Stimulated activated CD8-positive, alpha-beta memory T cell treated with anti-CD3 and anti-CD28 coated beads, Interleukin-15, amount 100 ng/mL, for 24 hours (primary cell): Measurements from ENCODE around the gene IRX4.

Source experiments
- DNase-seq: peaks from one replicate; pipeline ENCODE4 v3.0.0-alpha.2; 2020; ENCODE audit warnings: low read depth

Gene IRX4

GRCh38 chr5:1882337-1883119, at the start of gene IRX4:
IRX4 (minus strand) TSS chr5:1882925; CDS start chr5:1882647, 278 bp downstream.
- DNase-seq, result no peak

- no peak for DNase-seq
These were observed 49.0 kb upstream of the IRX4 start for GRCh38 chr5:1931604-1932231.

- no peak for DNase-seq
These were observed 48.3 kb upstream of the IRX4 start for GRCh38 chr5:1930880-1931603.

DNA sequence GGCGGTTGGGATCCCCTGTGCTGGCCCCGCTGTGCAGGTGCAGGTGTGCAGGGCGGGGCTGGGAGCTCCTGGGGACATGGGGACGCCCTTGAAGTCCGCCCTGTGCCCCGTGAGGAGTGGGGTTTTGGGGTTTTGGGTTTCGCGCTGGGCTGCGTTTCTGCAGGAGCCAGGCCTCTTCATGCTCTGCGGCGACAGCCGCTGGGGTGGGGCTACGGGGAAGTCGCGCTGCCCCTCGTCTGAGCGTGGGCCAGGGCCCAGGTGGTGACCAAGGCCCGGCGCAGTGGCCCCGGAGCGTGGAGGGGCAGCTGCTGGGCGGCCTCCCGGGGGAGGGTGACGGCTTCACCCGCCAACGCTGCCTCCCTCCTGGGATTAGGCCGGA, 47.8 kb upstream of the IRX4 start:
- DNase-seq, result no peak

DNA sequence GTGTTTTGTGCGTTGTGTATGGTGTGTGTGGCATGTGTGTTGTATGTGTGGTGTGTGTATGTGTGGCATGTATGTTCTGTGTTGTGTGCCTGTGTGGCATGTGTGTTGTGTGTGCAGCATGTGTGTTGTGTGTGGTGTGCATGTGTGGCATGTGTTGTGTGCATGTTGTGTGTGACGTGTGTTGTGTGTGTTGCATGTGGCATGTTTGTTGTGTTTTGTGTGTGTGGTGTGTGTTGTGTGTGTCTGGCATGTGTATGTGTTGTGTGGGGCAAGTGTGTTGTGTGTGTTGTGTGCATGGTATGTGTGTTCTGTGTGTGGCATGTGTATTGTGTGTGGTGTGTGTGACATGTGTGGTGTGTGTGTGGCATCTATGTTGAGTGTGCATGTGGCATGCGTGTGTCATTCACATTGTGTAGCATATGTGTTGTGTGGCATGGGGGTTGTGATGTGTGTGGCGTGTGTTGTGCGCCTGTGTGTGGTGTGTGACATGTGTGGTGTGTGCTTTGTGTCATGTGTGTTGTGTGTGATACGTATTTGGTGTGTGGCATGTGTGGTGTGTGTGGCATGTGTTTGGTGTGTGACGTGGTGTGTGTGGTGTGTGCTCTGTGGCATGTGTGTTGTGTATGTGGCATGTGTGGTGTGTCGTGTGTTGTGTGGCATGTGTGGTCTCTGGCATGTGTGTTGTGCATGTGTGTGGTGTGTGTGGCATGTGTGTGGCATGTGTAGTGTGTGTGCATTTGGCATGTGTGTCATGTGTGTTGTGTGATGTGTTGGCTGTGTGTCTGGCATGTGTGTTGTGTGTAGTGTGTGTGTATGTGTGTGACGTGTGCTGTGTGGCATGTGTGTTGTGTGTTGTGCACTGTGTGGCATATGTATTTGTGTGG, 46.6 kb upstream of the IRX4 start:
- no peak for DNase-seq

GRCh38 chr5:1926471-1927341, 44.0 kb upstream of the IRX4 start:
- DNase-seq, result no peak

GRCh38 chr5:1926071-1926440, 43.3 kb upstream of the IRX4 start:
- DNase-seq, result no peak

GRCh38 chr5:1925111-1926070, 42.7 kb upstream of the IRX4 start:
- DNase-seq, result no peak

DNA sequence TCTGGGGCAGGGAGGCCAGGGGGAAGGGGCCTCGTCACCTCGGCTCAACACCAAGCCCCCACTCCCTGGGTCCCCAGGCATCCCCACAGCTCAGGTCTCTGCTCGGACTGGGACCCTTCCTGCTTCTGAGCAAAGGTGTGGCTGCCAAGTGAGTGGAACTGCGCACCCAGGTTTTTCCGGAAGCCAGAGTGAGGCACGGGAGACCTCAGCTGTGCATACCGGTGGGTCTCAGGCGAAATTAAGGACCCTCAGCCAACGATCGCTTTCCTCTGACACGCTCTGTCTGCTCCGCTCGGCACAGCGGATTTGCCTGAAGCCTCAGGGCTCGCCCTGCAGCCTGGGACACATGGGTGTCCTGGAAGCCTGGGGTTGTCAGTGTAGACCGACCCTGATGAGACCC, 41.0 kb upstream of the IRX4 start:
- no peak for DNase-seq

GRCh38 chr5:1923341-1923740, 40.6 kb upstream of the IRX4 start:
- no peak for DNase-seq

DNA sequence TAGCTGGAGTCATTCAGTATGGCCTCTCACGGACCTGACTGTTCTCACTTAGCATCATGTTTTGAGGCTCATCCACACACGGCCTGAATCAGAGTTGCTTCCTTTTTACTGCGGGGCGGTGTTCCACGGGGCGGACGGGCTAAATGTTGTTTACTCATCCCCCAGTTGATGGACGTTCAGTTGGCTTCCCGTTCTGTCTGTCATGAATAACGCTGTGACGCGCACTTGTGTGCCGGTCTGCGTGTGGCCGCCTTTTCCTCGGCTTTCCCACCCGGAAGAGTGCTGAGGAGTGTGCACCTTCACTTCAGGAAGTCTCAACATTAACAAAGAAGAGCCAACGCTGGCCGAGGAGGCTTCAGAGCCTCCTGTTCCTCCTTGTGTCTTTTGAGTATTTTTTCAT, 39.0 kb upstream of the IRX4 start:
- DNase-seq, result no peak

GRCh38 chr5:1919750-1920149, 37.0 kb upstream of the IRX4 start:
- no peak for DNase-seq

DNA sequence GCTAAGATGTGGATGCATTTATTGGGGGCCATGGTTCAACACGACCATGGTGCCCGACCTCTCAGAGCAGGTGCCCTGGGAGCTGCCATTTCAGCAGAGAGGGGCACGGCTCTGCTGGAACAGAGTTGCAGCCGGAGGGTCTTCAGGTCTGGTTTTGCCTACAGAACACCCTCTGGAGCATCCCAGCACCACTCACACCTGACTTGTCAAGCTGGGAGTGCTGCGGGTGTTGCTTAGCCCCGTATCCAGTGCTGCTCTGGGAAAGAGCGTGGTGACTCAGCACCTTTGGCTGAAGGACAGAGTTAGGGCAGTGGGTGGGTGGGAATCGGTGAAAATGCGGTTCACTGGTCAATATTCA, 36.5 kb upstream of the IRX4 start:
- no peak for DNase-seq

DNA sequence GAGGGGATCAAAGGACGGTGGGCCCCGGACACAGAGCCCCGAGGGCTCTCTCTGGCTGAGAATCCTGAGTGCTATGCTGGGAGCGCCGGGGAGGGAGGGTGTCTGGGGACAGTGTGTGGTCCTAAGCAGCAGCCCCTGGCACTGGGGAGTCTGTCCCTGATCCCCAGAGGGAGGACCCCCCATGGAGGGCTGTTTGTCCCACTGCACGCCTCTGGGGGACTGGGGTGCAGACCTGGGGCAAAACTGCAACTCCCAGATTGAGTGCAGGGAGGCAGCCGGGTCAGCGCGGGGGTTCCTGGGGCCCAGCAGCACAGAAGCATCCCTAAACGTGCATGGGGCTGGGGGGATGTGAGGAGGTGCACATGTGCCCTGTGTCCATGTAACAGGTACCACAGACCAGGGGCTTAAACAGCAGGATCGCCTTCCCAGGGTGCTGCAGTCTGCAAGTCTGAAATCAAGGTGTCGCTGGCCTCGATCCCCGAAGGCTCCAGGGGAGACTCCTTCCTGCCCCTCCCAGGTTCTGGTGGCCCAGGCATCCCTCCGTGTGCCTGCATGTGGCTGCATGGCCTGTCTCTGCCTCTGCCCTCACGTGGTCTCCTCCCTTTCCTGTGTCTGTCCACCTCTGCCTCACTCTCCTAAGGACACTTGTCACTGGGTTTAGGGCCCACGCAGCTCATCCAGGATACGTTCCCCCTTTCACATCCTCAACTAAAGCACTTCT, 35.9 kb upstream of the IRX4 start:
- DNase-seq, result no peak

DNA sequence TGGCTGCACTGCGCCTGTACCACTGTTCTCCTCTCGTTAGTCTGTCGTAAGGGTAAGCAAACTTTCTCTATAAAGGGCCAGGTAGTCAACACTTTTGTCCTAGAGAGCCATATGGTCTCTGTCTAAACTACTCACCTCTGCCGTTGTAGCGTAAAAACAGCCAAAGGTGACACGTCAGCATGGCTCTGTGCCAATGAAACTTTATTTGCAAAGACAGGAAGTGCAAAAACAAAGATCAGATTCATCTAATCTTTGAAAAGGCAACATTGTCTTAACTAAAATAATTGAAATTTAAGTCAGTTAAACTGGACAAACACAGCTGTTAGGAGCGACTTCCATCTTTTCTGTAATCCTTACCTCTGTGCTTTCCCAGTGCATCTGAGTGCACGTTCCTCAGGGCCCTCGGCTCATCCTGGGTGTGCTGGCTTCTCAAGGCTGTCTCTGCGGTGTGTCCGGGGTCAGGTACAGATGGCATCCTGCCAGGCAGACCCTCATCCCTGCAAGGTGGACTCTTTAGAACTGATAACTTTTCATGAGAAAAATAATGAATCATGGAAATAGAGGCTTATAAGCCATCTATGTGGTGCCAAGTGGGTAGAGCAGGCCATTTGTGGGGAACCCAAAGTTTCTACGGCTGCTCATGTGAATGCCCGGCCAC, 35.2 kb upstream of the IRX4 start:
- no peak for DNase-seq

DNA sequence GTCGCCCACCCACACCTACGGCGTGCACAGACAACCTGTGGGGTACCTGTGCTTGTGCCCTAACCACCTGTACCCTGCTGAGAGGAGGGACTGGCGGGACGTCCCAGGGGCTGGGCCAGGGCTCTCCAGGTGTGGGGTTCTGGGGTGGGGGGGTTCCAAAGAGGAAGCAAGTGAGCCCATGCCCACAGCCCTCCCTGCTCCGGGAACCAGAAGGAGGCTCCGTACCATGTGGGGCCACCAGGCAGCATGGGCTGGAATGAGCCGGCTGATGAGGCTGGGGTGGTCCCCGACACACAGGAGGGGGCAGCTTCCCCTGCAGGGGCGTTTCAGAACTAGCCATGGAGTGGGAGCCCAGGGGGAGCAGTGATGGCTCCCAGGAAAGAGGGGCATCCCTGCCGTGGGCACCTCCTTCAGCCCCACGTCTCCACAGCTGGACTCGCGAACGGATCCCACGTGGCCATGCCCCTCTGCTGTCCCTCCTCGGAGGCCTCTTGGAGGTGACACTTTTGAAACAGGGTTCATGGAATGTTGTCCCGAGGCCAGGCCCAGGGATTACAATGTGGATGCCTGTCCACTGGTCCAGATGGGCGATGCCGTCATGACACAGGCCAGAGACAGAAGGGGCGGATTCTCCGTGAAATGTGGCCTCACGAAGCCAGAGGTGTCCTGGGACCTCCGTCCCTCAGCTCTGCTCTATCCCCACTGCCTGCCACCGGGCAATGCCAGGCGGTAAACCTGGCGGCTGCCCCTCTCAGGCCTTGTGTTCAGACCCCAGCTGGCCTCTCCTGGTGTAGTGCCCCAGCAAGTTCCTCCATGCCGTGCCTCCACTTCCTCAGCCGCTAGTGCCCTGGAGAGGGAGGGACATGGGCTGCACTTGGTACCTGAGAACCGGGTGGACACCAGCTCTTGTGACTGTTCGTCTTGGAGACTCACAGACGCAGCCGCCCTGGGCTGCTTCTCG, 33.6 kb upstream of the IRX4 start:
- DNase-seq, result no peak

DNA sequence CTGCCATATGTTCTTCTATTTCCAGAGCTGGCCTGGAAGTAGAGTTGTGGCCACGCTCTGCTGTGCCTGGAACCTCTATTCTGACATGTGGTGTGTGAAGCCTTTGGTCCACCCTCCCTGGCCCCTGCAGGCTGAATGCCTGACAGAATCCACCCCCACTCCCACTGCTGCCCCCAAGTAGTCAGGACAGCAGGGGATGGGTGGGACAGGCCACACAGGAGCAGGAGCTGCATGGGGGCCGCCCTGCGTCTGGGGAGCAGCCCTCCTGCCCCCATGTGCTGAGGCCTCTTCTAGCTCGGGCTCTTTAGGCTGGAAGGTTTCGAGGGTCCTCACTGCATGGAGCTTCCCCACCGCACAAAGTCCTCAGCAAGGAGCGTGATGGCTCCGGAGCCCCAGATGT, 32.6 kb upstream of the IRX4 start:
- no peak for DNase-seq

- DNase-seq, result no peak
These were observed 31.7 kb upstream of the IRX4 start for GRCh38 chr5:1914471-1914870.
